Stimulated activated CD4-positive, alpha-beta T cell treated with anti-CD3 and anti-CD28 coated beads, Interleukin-4, amount 100 ng/mL, for 48 hours (primary cell): ENCODE results near the gene HDLBP.

Experiments
- DNase-seq, 2 donors: peaks; one replicate each; pipeline ENCODE4 v3.0.0-alpha.2; 2020; ENCODE audit warnings: low read depth in 2 of 2

Gene HDLBP

GRCh38 chr2:241229563-241230401, 85.7 kb downstream of the HDLBP start:
- DNase-seq, result no peak

DNA sequence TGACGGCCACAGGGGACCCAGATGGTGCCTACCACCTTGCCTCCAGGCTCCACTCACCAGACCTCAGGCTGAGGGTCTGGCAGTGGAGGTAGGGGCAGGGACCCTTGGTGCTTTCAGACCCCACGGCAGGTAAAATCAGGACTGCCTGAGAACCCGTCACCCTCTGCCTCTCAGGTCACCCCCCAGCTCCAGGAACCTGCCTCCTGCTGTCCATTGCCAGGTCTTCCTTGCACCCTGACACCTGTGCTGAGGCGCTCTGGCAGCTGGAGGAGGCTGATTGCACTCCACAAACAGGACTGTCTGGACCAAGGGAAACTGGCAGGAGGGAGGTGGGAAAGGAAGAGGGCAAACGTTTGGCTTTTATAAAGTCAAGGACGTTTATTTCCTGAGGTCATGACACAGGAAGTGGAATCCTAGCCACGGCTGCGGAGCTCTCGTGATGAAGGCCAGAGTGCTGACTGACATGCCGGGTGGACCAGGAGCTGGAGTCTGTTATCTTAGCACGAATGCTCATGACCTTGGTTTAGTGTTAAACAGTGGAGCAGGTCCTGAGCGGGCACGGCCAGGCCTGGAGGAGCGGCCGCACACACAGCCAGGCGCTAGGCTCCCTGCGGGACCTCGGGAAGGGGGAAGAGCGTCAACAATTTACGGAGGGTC, 86.5 kb downstream of the HDLBP start:
- DNase-seq, result no peak

GRCh38 chr2:241228081-241228859, 87.2 kb downstream of the HDLBP start:
- no peak for DNase-seq

- DNase-seq, result no peak
Measured at GRCh38 chr2:241227594-241227993, 87.9 kb downstream of the HDLBP start.

- no peak for DNase-seq
Measured at GRCh38 chr2:241226723-241227572, 88.5 kb downstream of the HDLBP start.

DNA sequence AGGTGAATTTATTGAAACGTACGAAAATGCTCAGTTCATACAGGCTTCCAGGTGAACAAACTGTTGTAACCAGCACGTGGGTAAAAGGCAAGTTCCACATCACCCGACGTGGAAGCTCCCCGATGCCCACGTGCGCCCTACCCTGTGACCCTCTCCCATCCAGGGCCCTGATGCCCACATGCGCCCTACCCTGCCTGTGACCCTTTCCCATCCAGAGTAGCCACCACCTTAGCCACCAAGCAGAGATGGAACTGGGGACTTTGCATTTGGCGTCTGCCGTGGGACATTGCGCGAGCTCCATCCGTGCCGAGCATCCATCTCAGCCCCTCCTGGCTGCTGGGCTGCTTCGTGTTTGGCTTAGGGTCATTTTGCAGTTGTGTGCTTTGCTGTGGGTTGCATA, 89.5 kb downstream of the HDLBP start:
- DNase-seq, result no peak

DNA sequence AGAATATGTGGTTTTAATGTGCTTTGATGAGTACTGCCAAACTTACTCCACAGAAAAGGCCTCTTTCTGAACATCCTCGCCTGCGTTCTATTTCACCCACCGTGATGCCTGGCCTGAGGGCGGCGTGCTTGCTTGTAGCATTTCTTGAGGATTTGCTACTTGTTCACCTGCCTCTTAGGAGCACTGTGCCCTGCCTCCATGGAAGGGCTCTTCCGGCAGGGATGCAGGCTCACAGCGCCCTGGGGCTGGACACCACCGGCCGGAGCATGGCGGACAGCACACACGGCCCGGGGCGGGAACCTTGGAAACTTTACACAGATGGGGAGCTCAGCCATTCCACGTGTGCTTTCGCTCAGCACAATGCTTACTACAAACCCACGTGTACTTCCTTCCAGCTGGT, 89.9 kb downstream of the HDLBP start:
- DNase-seq, result no peak

GRCh38 chr2:241224851-241225438, 90.5 kb downstream of the HDLBP start:
- no peak for DNase-seq

DNA sequence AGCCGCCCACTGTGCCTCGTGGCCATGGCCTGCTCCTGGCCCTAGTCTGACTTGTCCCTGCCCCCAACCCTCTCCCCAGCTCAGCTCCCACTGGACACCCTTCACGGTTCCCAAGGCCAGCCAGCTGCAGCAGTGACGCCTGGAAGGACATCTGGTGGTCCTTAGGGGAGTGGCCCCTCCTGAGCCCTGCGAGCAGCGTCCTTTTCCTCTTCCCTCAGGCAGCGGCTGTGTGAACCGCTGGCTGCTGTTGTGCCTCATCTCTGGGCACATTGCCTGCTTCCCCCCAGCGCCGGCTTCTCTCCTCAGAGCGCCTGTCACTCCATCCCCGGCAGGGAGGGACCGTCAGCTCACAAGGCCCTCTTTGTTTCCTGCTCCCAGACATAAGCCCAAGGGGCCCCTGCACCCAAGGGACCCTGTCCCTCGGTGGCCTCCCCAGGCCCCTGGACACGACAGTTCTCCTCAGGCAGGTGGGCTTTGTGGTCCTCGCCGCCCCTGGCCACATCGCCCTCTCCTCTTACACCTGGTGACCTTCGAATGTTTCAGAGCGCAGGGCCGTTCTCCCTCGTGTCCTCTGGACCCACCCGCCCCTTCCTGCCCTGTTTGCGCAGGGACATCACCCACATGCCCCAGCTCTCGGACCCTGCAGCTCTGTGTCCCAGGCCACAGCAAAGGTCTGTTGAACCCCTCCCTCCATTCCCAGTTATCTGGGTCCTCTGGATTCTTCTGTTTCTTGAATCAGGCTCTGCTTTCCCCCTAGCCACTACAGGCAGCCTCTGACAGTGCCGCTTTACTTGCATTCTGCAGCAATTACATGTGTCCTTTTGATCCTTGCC, 91.2 kb downstream of the HDLBP start:
- no peak for DNase-seq

DNA sequence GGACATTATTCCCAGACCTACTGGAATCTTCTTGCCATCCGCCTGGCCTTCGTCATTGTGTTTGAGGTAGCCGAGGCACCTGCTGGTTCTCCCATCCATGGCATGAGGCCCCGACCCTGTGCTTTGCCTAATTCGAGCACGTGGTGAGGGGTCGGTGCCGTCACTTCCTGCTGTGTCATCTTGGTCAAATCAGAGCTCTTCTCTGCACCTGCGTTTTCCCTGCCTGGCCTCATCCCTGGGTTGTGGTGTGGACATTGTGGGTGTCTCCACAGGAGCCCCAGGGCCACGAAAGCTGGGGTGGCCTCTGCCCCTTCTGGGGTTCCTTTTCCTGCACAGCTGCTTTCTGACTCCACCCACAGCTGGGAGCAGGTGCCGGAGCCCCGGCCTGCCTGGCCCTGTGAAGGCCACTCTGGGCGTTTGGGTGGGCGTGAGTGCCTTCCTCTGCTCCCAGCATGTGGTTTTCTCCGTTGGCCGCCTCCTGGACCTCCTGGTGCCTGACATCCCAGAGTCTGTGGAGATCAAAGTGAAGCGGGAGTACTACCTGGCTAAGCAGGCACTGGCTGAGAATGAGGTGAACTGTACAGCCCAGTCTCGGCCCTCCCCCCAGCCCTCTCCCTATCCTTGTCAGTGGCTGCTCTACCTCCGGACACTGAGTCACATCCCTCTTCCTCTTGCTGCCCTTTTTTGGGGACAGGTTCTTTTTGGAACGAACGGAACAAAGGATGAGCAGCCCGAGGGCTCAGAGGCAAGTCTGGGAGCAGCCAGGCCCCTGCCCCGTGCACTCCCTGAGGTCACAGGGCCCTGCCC, 92.1 kb downstream of the HDLBP start:
- no peak for DNase-seq

DNA sequence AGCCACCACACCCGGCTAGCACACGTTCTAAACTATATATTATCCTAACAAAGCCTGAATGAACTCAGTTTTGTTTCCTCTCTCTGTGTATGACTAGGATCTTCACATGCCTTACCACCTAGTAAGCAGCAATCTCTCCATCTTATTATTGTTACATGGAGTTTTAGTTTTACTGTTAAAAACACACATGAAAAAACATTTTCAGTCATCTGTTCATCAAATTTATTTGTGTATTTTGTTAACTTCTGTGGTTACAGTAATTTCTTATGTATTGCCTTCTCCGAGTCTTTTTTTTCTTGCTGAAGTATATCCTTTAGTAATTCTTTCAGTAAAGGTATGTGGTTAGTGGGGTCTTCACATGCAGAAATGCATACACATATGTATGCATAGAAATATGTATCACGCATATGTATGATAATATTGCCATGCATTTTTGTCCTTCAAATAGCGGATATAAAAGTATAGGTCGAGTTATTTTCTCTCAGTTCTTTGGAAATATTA, 95.6 kb downstream of the HDLBP start:
- DNase-seq, result no peak

DNA sequence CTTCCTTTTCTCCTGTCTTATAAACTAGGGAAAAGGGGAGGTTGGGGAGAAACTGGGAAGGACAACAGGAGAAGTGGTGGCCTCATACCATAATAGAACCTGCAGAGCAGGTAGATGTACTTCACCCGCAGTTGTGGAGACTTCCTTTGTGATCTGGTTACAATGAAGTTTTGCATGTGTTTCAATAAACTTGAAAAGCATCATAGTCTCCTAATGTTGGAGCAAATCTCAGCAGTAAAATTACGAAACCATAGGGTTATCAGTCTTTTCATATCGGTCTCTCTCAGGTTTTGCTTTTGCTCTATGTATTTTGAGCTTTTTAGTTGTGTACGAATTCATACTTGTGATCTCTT, 96.5 kb downstream of the HDLBP start:
- no peak for DNase-seq

DNA sequence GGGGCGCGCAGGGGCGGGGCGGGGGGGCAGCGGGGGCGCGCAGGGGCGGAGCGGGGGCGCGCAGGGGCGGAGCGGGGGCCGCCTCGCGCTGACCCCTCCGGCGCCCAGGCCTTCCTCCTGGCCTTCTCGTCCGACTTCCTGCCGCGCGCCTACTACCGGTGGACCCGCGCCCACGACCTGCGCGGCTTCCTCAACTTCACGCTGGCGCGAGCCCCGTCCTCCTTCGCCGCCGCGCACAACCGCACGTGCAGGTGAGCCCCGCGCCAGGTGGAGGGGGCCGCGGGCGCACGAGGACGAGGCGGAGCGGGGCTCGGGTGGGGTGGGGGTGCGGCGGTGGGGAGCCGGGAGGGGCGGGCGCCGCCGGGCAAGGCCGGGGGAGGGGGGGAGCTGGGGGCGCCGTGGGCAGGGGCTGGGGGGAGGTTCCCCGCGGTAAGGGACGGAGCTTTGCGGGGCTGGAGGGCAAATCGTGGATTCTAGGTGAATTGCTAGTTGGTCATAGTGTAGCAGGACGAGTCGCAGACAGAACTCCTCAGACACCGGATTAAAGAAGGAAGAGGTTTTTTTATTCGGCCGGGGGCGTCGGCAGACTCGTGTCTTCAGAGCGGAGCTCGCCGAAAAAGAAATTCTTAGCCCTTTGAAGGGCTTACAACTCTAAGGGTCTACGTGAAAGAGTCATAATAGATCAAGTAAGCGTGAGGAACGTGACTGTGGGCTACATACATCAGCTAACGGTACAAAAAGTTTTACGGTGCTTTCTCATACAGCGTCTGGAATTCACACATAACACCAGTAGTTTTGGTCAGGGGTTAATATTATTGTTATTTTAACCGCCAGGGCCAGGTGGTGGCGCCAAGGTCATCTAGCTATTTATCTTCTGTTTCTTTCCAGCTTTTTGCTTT, 97.1 kb downstream of the HDLBP start:
- no peak for DNase-seq

- DNase-seq, result no peak
Measured at GRCh38 chr2:241217320-241218031, 98.0 kb downstream of the HDLBP start.

- no peak for DNase-seq
Measured at GRCh38 chr2:241216211-241216761, 99.2 kb downstream of the HDLBP start.

DNA sequence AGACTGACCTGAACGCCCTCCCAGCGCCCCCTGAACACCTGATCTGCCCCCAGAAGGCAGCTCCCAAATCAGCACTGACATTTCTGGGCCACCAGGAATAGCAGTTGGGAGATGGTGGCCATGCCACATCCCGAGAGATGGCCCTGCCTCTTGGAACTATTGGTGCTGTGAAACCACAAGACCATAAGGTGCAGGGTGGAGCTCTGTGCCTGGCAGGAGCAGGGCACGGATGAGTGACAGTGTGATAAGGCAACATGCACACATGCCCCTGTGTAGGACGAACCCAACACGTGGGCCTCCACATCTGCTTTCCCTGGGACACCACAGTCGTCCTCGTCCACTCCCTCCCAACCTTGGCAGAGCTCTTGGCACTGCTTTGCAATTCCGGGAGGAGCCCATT, 100.1 kb downstream of the HDLBP start:
- DNase-seq, result no peak

- no peak for DNase-seq
Measured at GRCh38 chr2:241214766-241215165, 100.7 kb downstream of the HDLBP start.
